ENCODE results near the gene PIM2.
A peak's percentile ranks its signal among the peaks of the same experiment; 100 is the strongest.

PIM2 gene

GRCh38 chrX:48896611-48897011 lies 22.2 kb downstream of the PIM2 start:
- TF ChIP-seq SIN3A (IDR thresholded peaks at IDR 0.05; ENCODE audit: borderline replicate concordance, insufficient read depth, low read length) = no peak
- no peak for TF ChIP-seq FOXP2 (optimal IDR thresholded peaks at IDR 0.05; ENCODE audit: borderline replicate concordance, extremely low read depth, extremely low read length, insufficient read depth)
- TF ChIP-seq TAF1 (IDR thresholded peaks at IDR 0.05; ENCODE audit: borderline replicate concordance, insufficient read depth, low read length) = no peak
- no peak for TF ChIP-seq REST (IDR thresholded peaks at IDR 0.05; ENCODE audit: insufficient read depth in 1 of 2, low read depth in 2 of 2, low read length in 2 of 2)
- no peak for TF ChIP-seq POLR2AphosphoS5 (IDR thresholded peaks at IDR 0.05; ENCODE audit: low read depth, low read length)

- no peak for TF ChIP-seq POLR2AphosphoS5 (IDR thresholded peaks at IDR 0.05; ENCODE audit: low read depth, low read length)
- no peak for TF ChIP-seq SIN3A (IDR thresholded peaks at IDR 0.05; ENCODE audit: borderline replicate concordance, insufficient read depth, low read length)
- TF ChIP-seq REST (IDR thresholded peaks at IDR 0.05; ENCODE audit: insufficient read depth in 1 of 2, low read depth in 2 of 2, low read length in 2 of 2) = no peak
- no peak for TF ChIP-seq FOXP2 (optimal IDR thresholded peaks at IDR 0.05; ENCODE audit: borderline replicate concordance, extremely low read depth, extremely low read length, insufficient read depth)
- TF ChIP-seq TAF1 (IDR thresholded peaks at IDR 0.05; ENCODE audit: borderline replicate concordance, insufficient read depth, low read length) = no peak
These were observed 23.9 kb downstream of the PIM2 start for GRCh38 chrX:48894891-48895290.

- TF ChIP-seq SIN3A (IDR thresholded peaks at IDR 0.05; ENCODE audit: borderline replicate concordance, insufficient read depth, low read length) (no peak), TAF1 (IDR thresholded peaks at IDR 0.05; ENCODE audit: borderline replicate concordance, insufficient read depth, low read length) (no peak), FOXP2 (optimal IDR thresholded peaks at IDR 0.05; ENCODE audit: borderline replicate concordance, extremely low read depth, extremely low read length, insufficient read depth) (no peak), POLR2AphosphoS5 (IDR thresholded peaks at IDR 0.05; ENCODE audit: low read depth, low read length) (no peak), REST (IDR thresholded peaks at IDR 0.05; ENCODE audit: insufficient read depth in 1 of 2, low read depth in 2 of 2, low read length in 2 of 2) (no peak)
These were observed 25.1 kb downstream of the PIM2 start for GRCh38 chrX:48893556-48894348.

- TF ChIP-seq POLR2AphosphoS5 (IDR thresholded peaks at IDR 0.05; ENCODE audit: low read depth, low read length) (no peak), FOXP2 (optimal IDR thresholded peaks at IDR 0.05; ENCODE audit: borderline replicate concordance, extremely low read depth, extremely low read length, insufficient read depth) (no peak)
These were observed 25.9 kb downstream of the PIM2 start for GRCh38 chrX:48892896-48893295.

GRCh38 chrX:48891402-48892288 lies 27.2 kb downstream of the PIM2 start:
- TF ChIP-seq TAF1 (IDR thresholded peaks at IDR 0.05; ENCODE audit: borderline replicate concordance, insufficient read depth, low read length) (0 out of 2 replicates have a peak, but pooled peaks have one; percentile 19), SIN3A (IDR thresholded peaks at IDR 0.05; ENCODE audit: borderline replicate concordance, insufficient read depth, low read length) (no peak)

Data from PFSK-1 (cell line).